CD4-positive, alpha-beta T cell (primary cell): Measurements from ENCODE around the gene ABCG1. TPM values are rescaled to one million over a fixed set of nuclear protein-coding genes. Genes with fewer than 3 reads are reported as not detected.

Experiments used
- ATAC-seq: fragments of 200-7000 bp; cut with Tn5 transposase; one replicate; pipeline ENCODE4 v1.10.0; 2022; ENCODE audit warnings: mild to moderate bottlenecking; ENCODE audit not compliant: poor library complexity
- CTCF ChIA-PET: fragments of 350-600 bp; sonication (Branson Sonifier 250); formaldehyde crosslinking; loops from one replicate; lab custom pipeline; 2021; ENCODE audit warnings: antibody characterized with exemption, inconsistent platforms; lab: Charles Lee
- POLR2A ChIA-PET: fragments of 350-600 bp; sonication (Branson Sonifier 250); formaldehyde crosslinking; loops from one replicate; lab custom pipeline; 2021; ENCODE audit warnings: antibody characterized with exemption, inconsistent platforms; lab: Charles Lee
- DNase-seq, 14 experiments: peaks; one replicate each; pipeline ENCODE4 v3.0.0-alpha.2; 2013 to 2020; ENCODE audit warnings: mixed read lengths in 2 of 14
- H3K27ac ChIP-seq, 2 donors: one replicate each; pipeline versions ENCODE4 v1.5.1 to v1.7.0; 2013; ENCODE audit warnings: low read length in 2 of 2, low read depth in 1 of 2, mild to moderate bottlenecking in 1 of 2
- H3K27me3 ChIP-seq, 2 experiments: 1 replicate in 1 of 2; 2 replicates in 1 of 2; pipeline versions ENCODE4 v1.6.1 to v1.7.0; 2013; ENCODE audit warnings: low read length in 2 of 2, control low read depth in 1 of 2, mild to moderate bottlenecking in 1 of 2, moderate library complexity in 1 of 2; ENCODE audit not compliant: insufficient read depth in 2 of 2, control insufficient read depth in 1 of 2
- H3K36me3 ChIP-seq: one replicate; pipeline ENCODE4 v1.6.1; 2013; ENCODE audit warnings: low read length, control low read depth; ENCODE audit not compliant: insufficient read depth
- H3K4me1 ChIP-seq: one replicate; pipeline ENCODE4 v1.6.1; 2013; ENCODE audit warnings: low read length, control low read depth; ENCODE audit not compliant: insufficient read depth
- H3K4me3 ChIP-seq: one replicate; pipeline ENCODE4 v1.5.1; 2013; ENCODE audit warnings: mild to moderate bottlenecking, low read length, moderate library complexity
- H3K9me3 ChIP-seq, 2 experiments: 1 replicate in 1 of 2; 2 replicates in 1 of 2; pipeline versions ENCODE4 v1.6.1 to v1.7.0; 2013; ENCODE audit warnings: low read length in 2 of 2, mild to moderate bottlenecking in 2 of 2, control low read depth in 1 of 2, moderate library complexity in 1 of 2; ENCODE audit not compliant: control insufficient read depth in 1 of 2, insufficient read depth in 1 of 2
- H3K27ac Mint-ChIP-seq: one replicate; pipeline ENCODE4 v1.8.0; 2020; ENCODE audit warnings: mixed read lengths
- H3K27me3 Mint-ChIP-seq: one replicate; pipeline ENCODE4 v1.8.0; 2021; ENCODE audit warnings: mixed read lengths
- H3K36me3 Mint-ChIP-seq: one replicate; pipeline ENCODE4 v1.8.0; 2021; ENCODE audit warnings: low read depth, mixed read lengths
- H3K4me1 Mint-ChIP-seq: one replicate; pipeline ENCODE4 v1.8.0; 2021; ENCODE audit warnings: low read depth, mixed read lengths
- H3K4me3 Mint-ChIP-seq: one replicate; pipeline ENCODE4 v1.8.0; 2020; ENCODE audit warnings: mild to moderate bottlenecking, mixed read lengths
- H3K9me3 Mint-ChIP-seq: one replicate; pipeline ENCODE4 v1.8.0; 2020; ENCODE audit warnings: mixed read lengths
- intact Hi-C, 2 experiments: fragments of 100-400 bp; cut with DNase I in 1 of 2; cut with micrococcal nuclease in 1 of 2; formaldehyde crosslinking; loops; one replicate each; pipeline versions ENCODE4 v1.15.1 to v1.9.0; 2023 to 2025; cut with DNase I, micrococcal nuclease
- total RNA-seq, 174 experiments: library from RNA in 2 of 174; stranded (reverse) in 2 of 174; gene quantifications; one replicate each; pipeline ENCODE4 v1.2.3 and lab custom pipeline; 2021 to 2026
- TF ChIP-seq, protein P1 (sequence below): fragments of 200-600 bp; IDR thresholded peaks from one replicate; pipeline ENCODE4 v1.8.0; 2022; ENCODE audit warnings: antibody characterized with exemption, mild to moderate bottlenecking

ABCG1 gene
- total RNA-seq, 2 experiments from 2014 or later: 109 to 116 TPM

GRCh38 chr21:42182713-42183371, 36.1 kb upstream of the ABCG1 start:
- Histone ChIP-seq H3K4me3 (no peak overlapping the region), H3K27me3 (no peaks in the 10 kb centered on the region), H3K9me3 (peaks cover 0 to 7% of the 10 kb centered on the region in 2 experiments), H3K27ac (no peak overlapping the region), H3K4me1 (peaks cover 43% of the 10 kb centered on the region), H3K36me3 (no peaks in the 10 kb centered on the region)
- Mint-ChIP-seq H3K4me1 (peaks cover 28% of the 10 kb centered on the region), H3K27me3 (no peaks in the 10 kb centered on the region), H3K4me3 (no peak overlapping the region), H3K36me3 (no peaks in the 10 kb centered on the region), H3K9me3 (peaks cover 6% of the 10 kb centered on the region), H3K27ac (no peak overlapping the region)
- no peak for ATAC-seq
- ChIA-PET POLR2A (interaction anchor here (1.2 kb wide), 1 partner anchor 52 kb away, joined by 3 read pairs; no protein-coding TSS in a partner anchor), CTCF (interaction anchor here (1.2 kb wide), 1 partner anchor 51 kb away, joined by 3 read pairs; no protein-coding TSS in a partner anchor)
- TF ChIP-seq, protein P1, sequence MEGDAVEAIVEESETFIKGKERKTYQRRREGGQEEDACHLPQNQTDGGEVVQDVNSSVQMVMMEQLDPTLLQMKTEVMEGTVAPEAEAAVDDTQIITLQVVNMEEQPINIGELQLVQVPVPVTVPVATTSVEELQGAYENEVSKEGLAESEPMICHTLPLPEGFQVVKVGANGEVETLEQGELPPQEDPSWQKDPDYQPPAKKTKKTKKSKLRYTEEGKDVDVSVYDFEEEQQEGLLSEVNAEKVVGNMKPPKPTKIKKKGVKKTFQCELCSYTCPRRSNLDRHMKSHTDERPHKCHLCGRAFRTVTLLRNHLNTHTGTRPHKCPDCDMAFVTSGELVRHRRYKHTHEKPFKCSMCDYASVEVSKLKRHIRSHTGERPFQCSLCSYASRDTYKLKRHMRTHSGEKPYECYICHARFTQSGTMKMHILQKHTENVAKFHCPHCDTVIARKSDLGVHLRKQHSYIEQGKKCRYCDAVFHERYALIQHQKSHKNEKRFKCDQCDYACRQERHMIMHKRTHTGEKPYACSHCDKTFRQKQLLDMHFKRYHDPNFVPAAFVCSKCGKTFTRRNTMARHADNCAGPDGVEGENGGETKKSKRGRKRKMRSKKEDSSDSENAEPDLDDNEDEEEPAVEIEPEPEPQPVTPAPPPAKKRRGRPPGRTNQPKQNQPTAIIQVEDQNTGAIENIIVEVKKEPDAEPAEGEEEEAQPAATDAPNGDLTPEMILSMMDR: no peak
- no peak for DNase-seq
- intact Hi-C loops: no loop called here

- H3K4me3 ChIP-seq: no peak overlapping the region
- no peak overlapping the region for H3K4me3 Mint-ChIP-seq
- CTCF ChIA-PET: interaction anchor here (1.2 kb wide), 1 partner anchor 51 kb away, joined by 3 read pairs; no protein-coding TSS in a partner anchor
- H3K9me3 ChIP-seq: peaks cover 0 to 7% of the 10 kb centered on the region in 2 experiments
- no peak overlapping the region for H3K27ac Mint-ChIP-seq
- ATAC-seq: no peak
- H3K27ac ChIP-seq: no peak overlapping the region
- no peaks in the 10 kb centered on the region for H3K27me3 ChIP-seq
- H3K4me1 ChIP-seq: peaks cover 51% of the 10 kb centered on the region
- no peaks in the 10 kb centered on the region for H3K27me3 Mint-ChIP-seq
- TF ChIP-seq, protein P1: no peak
- H3K9me3 Mint-ChIP-seq: peaks cover 6% of the 10 kb centered on the region
- H3K4me1 Mint-ChIP-seq: peaks cover 36% of the 10 kb centered on the region
- no peaks in the 10 kb centered on the region for H3K36me3 Mint-ChIP-seq
- POLR2A ChIA-PET: no interaction called here
- intact Hi-C loops: no loop called here
- H3K36me3 ChIP-seq: no peaks in the 10 kb centered on the region
- no peak for DNase-seq
Observed at GRCh38 chr21:42183374-42184266, 35.3 kb upstream of the ABCG1 start.

DNA sequence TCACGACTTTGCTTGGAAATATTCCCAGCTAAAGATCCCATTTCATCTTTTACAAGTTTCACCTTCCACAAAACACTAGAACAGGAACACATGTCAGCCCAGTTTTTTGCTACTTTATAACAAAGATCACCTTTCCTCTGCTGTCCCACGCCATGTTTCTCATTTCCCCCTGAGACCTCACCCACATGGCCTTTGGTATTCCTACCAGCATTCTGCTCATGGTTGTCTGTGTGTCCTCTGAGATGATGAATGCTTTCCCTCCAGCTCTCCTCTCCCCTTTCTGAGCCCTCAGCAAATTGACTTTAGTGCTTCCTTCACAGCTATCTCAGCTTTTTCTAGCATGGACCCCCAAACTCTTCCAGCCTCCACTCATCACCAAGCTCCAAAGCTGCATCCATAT, 32.3 kb upstream of the ABCG1 start:
- Mint-ChIP-seq H3K27me3 (no peaks in the 10 kb centered on the region), H3K36me3 (no peaks in the 10 kb centered on the region), H3K4me1 (peaks cover 58% of the 10 kb centered on the region), H3K4me3 (peak overlapping the region; percentile 18), H3K27ac (no peak overlapping the region), H3K9me3 (peaks cover 6% of the 10 kb centered on the region)
- Histone ChIP-seq H3K27me3 (no peaks in the 10 kb centered on the region), H3K4me1 (peaks cover 78% of the 10 kb centered on the region), H3K4me3 (no peak overlapping the region), H3K36me3 (no peaks in the 10 kb centered on the region), H3K9me3 (peaks cover 0 to 7% of the 10 kb centered on the region in 2 experiments), H3K27ac (peak overlapping the region; percentile 83 to 88)
- ChIA-PET POLR2A (interaction anchor here (0.6 to 2.4 kb wide), 3 partner anchors 34 to 52 kb away, joined by 4 to 13 read pairs (median 5); no protein-coding TSS in a partner anchor), CTCF (interaction anchor here (1.3 to 2.4 kb wide), 3 partner anchors 41 to 72 kb away, joined by 3 to 11 read pairs (median 4); no protein-coding TSS in a partner anchor)
- ATAC-seq (no peak), DNase-seq (no peak)
- intact Hi-C loops: loop anchor here in 1 of 2 experiments (5.0 kb wide), 1 partner anchor 39 kb away; no protein-coding TSS in a partner anchor
- TF ChIP-seq, protein P1: no peak
